Prostate gland (tissue), 2 donors: ENCODE measurements around the gene NGFR. TPM values are rescaled to one million over a fixed set of nuclear protein-coding genes. Genes with fewer than 3 reads are reported as not detected.

ENCODE experiments used
- DNase-seq: peaks from one replicate; pipeline ENCODE4 v3.0.0-alpha.2; 2019; ENCODE audit warnings: low spot score
- H3K27ac ChIP-seq, 2 donors: fragments of 200-600 bp; sonication (generic); 2 replicates each; pipeline ENCODE4 v1.5.1; 2017 to 2019
- H3K27me3 ChIP-seq: fragments of 200-600 bp; sonication (generic); replicated peaks from 2 replicates; pipeline ENCODE4 v1.5.1; 2019; ENCODE audit not compliant: insufficient read depth
- H3K36me3 ChIP-seq, 2 donors: fragments of 200-600 bp; sonication (generic); 1 replicate in 1 of 2; 2 replicates in 1 of 2; pipeline versions ENCODE4 v1.5.1 to v1.8.1; 2017 to 2019
- H3K4me1 ChIP-seq: fragments of 200-600 bp; sonication (generic); replicated peaks from 2 replicates; pipeline ENCODE4 v1.5.1; 2019
- H3K4me3 ChIP-seq, 2 donors: fragments of 200-600 bp; sonication (generic); 2 replicates each; pipeline ENCODE4 v1.5.1; 2017 to 2019
- H3K9me3 ChIP-seq: fragments of 200-600 bp; sonication (generic); 2 replicates; pipeline ENCODE4 v1.5.1; 2017
- CTCF ChIP-seq, 4 experiments: fragments of 200-600 bp in 2 of 4; fragments of 450-650 bp in 2 of 4; sonication (generic) in 2 of 4; IDR thresholded peaks; 1 replicate in 3 of 4; 2 replicates in 1 of 4; pipeline ENCODE4 v1.5.1; 2016 to 2019; ENCODE audit warnings: antibody characterized with exemption in 4 of 4, mild to moderate bottlenecking in 2 of 4, moderate library complexity in 2 of 4
- POLR2A ChIP-seq: fragments of 450-650 bp; IDR thresholded peaks from one replicate; pipeline ENCODE4 v1.6.1; 2016; ENCODE audit warnings: antibody characterized with exemption, mild to moderate bottlenecking
- POLR2AphosphoS5 ChIP-seq: sonication (generic); formaldehyde crosslinking; IDR thresholded peaks from one replicate; pipeline ENCODE4 v1.6.1; 2017; ENCODE audit warnings: antibody characterized with exemption
- WGBS: methylation state at CpG from one replicate; pipeline ENCODE4 v1.1.5; 2018; 5-methylcytosine and 5-hydroxymethylcytosine counted together
- intact Hi-C: fragments of 100-400 bp; cut with DNase I; formaldehyde crosslinking; loops from one replicate; pipeline ENCODE4 v1.14.2; 2022
- total RNA-seq, 2 donors: library from RNA; depleted of rRNA; stranded (reverse); fragments of >200 nt; gene quantifications; one replicate each; pipeline ENCODE4 v1.1.0, GENCODE V29; 2016

The NGFR gene
- total RNA-seq, 2 donors from 2014 or later, result 30.1 to 34.4 TPM

- WGBS, result 100% methylated on average over 1 of the region's 1 CpG
- Histone ChIP-seq H3K4me1 (no peaks in the 10 kb centered on the region), H3K27me3 (no peaks in the 10 kb centered on the region), H3K36me3 (no peaks in the 10 kb centered on the region), H3K4me3 (no peak overlapping the region), H3K9me3 (no peaks in the 10 kb centered on the region), H3K27ac (no peak overlapping the region)
- DNase-seq, result no peak
- intact Hi-C loops, result no loop called here
- no peak for TF ChIP-seq CTCF (IDR thresholded peaks at IDR 0.05)
- no peak for TF ChIP-seq POLR2AphosphoS5
- TF ChIP-seq POLR2A, result no peak
Measured at GRCh38 chr17:49530118-49530517, 35.0 kb downstream of the NGFR start.

GRCh38 chr17:49543860-49544259, 48.8 kb downstream of the NGFR start:
- Histone ChIP-seq H3K4me1 (peaks cover 6% of the 10 kb centered on the region), H3K27ac (no peak overlapping the region), H3K4me3 (no peak overlapping the region), H3K9me3 (no peaks in the 10 kb centered on the region), H3K36me3 (no peaks in the 10 kb centered on the region), H3K27me3 (no peaks in the 10 kb centered on the region)
- intact Hi-C loops, result no loop called here
- TF ChIP-seq CTCF (IDR thresholded peaks at IDR 0.05), result no peak
- no peak for TF ChIP-seq POLR2A
- no peak for TF ChIP-seq POLR2AphosphoS5
- no peak for DNase-seq
- whole genome bisulfite sequencing, result 82% methylated on average over 3 of the region's 3 CpGs

- no peaks in the 10 kb centered on the region for H3K36me3 ChIP-seq
- H3K27ac ChIP-seq, result no peak overlapping the region
- 45% methylated on average over 8 of the region's 8 CpGs for WGBS
- no peaks in the 10 kb centered on the region for H3K9me3 ChIP-seq
- intact Hi-C loops, result no loop called here
- TF ChIP-seq POLR2A, result no peak
- no peak for DNase-seq
- H3K27me3 ChIP-seq, result no peaks in the 10 kb centered on the region
- peaks cover 6% of the 10 kb centered on the region for H3K4me1 ChIP-seq
- H3K4me3 ChIP-seq, result no peak overlapping the region
Measured at GRCh38 chr17:49545007-49545660, 50.0 kb downstream of the NGFR start.

GRCh38 chr17:49545806-49546545, 50.9 kb downstream of the NGFR start:
- Histone ChIP-seq H3K27ac (no peak overlapping the region), H3K9me3 (no peaks in the 10 kb centered on the region), H3K4me1 (peaks cover 6% of the 10 kb centered on the region), H3K27me3 (no peaks in the 10 kb centered on the region), H3K4me3 (no peak overlapping the region), H3K36me3 (no peaks in the 10 kb centered on the region)
- WGBS, result 74% methylated on average over 15 of the region's 15 CpGs
- no peak for TF ChIP-seq POLR2A
- no peak for TF ChIP-seq POLR2AphosphoS5
- TF ChIP-seq CTCF (IDR thresholded peaks at IDR 0.05), result no peak
- no peak for DNase-seq
- intact Hi-C loops, result no loop called here

- DNase-seq, result no peak
- H3K27me3 ChIP-seq, result no peaks in the 10 kb centered on the region
- H3K9me3 ChIP-seq, result no peaks in the 10 kb centered on the region
- intact Hi-C loops, result no loop called here
- H3K27ac ChIP-seq, result peak overlapping the region in 1 of 2 donors; percentile 31
- peaks cover 6% of the 10 kb centered on the region for H3K4me1 ChIP-seq
- TF ChIP-seq POLR2A (no peak), POLR2AphosphoS5 (no peak), CTCF (IDR thresholded peaks at IDR 0.05) (no peak)
- no peaks in the 10 kb centered on the region for H3K36me3 ChIP-seq
- H3K4me3 ChIP-seq, result no peak overlapping the region
- WGBS, result 85% methylated on average over 18 of the region's 18 CpGs
Measured at GRCh38 chr17:49546546-49547535, 51.7 kb downstream of the NGFR start.
